HG03025 (cell line): Measurements from ENCODE around the gene TMEM209.

Experiments used
- ATAC-seq: cut with Tn5 transposase; IDR thresholded peaks from one replicate; pipeline ENCODE4 v1.9.1; 2021; ENCODE audit warnings: mild to moderate bottlenecking, moderate library complexity; ENCODE audit not compliant: unreplicated experiment, low FRiP score

Gene TMEM209

GRCh38 chr7:130145424-130146100 lies 59.6 kb downstream of the TMEM209 start:
- no peak for ATAC-seq

GRCh38 chr7:130144312-130145171 lies 60.7 kb downstream of the TMEM209 start:
- ATAC-seq: no peak

DNA sequence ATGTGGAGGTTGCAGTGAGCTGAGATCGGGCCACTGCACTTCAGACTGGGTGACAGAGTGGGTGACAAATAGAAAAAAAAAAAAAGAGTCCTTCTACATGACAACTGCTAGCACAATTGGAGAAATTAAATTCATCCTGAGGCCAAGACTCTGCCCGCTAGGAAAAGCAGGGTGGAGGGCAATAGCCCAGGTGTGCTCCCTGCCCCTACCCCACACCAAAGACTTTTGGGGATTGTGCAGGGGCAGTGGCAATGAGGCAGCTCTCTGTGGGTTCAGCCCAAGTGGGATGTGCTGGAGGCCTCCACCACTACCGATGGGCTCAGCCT lies 61.3 kb downstream of the TMEM209 start:
- no peak for ATAC-seq

DNA sequence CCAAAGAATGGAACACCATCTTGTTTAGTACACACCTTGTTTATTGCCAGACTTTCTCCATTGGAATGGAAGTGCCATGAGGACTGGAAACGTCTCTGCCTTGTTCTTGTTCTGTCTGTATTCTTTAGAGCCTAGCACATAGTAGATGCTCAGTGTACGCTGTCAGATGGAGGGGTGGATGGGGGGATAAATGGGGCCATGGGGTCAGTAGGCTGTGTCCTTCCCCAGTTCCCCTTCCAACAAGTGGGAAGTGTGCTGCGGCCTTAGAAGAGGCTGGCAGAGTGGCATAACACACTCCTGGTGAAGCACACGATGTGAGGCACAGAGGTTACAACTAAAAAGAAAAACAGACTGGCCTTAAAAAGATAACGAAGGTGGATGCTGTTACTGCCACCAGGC lies 61.9 kb downstream of the TMEM209 start:
- ATAC-seq: no peak

- no peak for ATAC-seq
Observed at GRCh38 chr7:130142654-130143333, 62.4 kb downstream of the TMEM209 start.

DNA sequence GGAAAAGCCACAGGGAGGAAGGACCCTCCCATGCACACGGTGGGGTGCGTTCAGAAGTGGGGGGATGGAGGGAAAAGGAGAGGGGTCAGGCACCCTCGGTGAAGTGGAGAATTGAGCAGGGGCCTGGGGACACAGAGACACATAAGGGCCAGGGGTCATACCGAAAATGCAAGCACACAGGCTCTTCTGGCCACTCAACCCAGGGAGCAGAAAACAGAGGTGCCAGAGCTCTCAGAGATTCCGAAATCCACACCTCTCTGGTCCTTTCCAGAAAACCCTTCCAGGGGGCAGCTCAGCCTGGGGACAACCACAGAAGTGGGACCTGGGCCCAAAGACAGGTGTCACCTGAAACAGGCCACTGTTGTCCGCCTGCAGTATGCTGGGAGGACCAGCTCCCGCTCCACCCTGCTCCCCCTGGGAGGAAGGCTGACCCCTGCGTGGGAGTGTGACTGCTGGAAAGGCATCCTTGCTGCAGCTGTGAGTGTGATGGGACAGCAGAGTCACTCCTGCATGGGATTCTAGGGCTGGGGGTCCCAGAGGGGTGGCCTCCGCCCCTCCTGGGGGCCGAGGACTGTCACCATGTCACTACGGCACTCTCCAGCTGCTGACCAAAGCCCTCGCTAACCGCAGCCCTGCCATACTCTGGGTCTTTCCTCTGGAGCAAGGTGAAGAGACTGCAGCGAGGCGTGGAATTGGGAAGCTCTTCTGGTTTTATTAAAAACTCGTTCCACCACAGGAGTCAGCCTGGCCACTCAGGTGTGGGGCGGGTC lies 63.1 kb downstream of the TMEM209 start:
- ATAC-seq: no peak

DNA sequence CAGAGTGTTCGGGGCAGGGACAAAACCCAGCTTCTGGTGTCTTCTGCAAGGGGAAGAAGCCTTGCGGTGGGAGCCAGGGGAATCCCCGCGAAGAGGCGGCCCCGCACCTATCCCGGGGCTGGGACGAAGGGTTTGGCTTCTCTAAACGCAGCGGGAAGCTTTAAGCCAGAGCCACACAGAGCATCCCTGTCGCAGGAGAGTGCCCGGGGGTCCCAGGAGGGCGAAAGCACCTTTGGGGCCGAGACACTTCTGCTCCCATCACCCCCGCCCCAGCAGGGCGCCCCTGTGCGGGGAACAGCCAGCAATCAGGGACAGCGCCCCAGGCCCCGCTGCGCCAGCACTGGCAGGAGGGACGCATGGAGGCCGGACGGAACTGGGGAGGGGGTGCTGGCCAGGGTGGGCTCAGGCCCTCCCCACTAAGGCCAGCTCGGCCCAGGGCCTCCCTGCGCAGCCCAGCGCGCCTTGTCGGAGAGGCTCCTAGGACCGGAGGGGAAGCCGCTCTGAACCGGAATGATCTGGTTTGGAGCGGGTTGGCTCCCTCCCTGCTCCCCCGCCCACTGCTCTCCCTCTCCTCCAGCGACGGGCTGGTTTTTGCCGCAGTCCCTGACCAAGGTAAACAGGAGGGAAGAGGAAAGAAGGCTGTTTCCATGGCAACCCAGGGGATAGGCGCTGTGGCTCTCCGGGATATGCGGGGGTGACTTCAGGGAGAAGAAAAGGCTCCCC lies 63.9 kb downstream of the TMEM209 start:
- ATAC-seq: no peak

- ATAC-seq: no peak
Observed at GRCh38 chr7:130140551-130141160, 64.5 kb downstream of the TMEM209 start.

- no peak for ATAC-seq
Observed at GRCh38 chr7:130139193-130139960, 65.8 kb downstream of the TMEM209 start.

- ATAC-seq: no peak
Observed at GRCh38 chr7:130137207-130137606, 68.0 kb downstream of the TMEM209 start.

DNA sequence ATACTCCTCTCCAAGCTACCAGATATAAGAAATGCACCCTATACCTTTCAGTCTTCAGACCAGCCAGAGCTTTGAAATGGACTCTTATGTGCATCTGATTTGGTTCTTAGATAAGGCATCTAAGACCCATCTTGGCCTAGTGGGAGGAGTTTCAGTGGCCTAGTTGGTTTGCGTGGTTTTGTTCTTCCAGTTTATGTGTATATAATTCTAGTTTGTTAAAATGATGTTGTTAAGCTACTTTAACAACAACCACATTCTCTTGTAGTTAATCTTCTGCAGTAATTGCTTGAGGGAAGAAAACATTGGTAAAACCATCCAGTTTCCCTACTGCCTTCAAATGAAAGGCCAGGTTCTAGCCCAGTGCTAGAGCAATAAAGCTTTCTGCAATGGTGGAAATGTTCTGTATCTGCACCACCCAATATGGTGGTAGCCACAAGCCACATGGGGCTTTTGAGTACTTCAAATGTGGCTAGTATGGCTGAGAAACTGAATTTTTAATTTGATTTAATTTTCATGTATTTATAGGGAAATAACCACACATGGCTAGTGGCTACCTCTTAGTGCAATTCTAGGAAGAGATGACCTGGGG lies 68.5 kb downstream of the TMEM209 start:
- no peak for ATAC-seq

DNA sequence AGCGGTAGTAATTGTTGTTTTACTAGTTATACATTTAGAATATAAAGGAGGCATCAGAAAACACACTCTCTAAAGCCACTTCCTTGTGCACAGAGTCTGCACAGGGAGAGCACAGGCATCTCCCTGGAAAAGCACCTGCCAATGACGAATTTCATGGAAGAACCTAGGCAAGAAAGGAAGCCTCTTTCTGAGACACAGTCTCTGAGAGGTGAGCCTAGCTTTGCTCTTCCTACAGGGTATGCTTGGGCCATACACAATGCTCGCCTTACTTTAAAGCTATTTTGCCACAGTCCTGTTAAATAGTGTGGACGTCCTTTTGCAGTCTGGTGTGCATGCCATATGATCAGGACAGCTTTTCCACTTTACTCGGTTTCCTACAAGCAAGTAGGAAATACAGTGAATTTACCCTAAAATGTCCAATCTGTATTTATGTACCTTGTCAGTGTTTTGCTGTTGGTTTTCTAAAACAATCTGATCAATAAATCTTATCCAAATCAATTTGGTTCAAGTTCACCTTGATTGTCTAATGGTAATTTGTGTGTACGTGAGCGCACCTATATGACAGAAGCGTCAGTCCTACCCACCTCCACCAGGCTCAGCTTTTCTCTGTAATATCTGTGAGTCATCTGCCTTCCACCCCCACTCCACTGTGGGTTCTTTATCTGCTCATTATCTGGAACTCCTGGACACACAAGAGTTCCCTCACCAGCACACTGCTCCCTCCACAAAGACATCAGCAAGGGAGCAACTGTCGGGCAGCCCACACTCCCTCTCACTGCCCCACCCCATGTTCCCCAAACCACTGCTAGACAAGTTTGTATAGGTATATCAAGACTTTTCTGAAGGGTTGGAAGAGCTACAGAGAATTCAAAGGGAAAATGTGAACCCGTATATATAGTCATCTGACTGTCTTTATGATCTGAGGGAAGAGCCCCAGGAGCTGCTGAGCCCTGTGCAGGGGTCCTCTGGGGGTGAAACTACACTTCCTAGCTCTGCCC lies 69.7 kb downstream of the TMEM209 start:
- no peak for ATAC-seq

DNA sequence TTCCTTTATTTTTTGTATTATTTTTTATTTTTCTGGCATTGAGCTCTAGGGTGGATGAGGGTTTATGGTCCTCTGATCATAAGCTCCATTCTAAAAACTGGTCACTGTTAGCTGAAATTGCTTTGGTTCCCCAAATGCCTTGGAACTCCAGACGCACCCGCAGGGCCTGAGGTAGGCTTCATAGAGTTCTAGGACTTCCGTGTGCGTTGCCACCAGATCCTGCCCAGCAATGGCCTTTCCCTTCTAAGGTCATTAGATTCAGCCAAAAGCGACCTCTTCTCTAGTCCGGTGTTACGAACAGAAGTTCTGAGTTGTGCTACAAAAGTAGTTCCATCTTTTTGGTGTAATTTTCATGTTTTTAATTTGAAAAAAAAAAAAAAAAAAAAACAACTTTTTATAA lies 70.5 kb downstream of the TMEM209 start:
- ATAC-seq: no peak

DNA sequence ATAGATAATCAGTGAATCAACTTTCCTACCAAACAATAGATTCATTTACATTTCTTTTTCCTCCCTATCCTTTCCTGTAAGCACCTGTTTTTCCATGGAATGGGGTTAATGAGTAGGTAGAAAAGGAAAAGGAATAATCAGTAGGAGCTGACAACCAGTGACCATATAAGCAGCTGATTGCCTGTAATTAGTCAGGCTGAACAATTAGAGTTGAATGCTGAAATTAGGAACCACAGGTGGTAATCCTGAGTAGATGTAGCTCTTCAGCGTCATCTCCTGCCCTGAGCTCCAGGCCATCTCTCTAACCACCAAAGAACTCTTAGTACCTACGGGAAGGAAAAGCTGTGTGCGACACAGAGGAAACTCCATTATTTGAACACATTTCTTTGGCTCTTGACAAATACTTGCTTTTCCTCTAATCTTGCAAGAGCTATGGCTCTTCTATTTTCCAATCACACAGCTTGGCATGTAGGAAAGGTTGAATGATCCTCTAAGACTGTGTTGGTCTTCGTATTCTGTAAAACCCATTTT lies 71.0 kb downstream of the TMEM209 start:
- no peak for ATAC-seq

DNA sequence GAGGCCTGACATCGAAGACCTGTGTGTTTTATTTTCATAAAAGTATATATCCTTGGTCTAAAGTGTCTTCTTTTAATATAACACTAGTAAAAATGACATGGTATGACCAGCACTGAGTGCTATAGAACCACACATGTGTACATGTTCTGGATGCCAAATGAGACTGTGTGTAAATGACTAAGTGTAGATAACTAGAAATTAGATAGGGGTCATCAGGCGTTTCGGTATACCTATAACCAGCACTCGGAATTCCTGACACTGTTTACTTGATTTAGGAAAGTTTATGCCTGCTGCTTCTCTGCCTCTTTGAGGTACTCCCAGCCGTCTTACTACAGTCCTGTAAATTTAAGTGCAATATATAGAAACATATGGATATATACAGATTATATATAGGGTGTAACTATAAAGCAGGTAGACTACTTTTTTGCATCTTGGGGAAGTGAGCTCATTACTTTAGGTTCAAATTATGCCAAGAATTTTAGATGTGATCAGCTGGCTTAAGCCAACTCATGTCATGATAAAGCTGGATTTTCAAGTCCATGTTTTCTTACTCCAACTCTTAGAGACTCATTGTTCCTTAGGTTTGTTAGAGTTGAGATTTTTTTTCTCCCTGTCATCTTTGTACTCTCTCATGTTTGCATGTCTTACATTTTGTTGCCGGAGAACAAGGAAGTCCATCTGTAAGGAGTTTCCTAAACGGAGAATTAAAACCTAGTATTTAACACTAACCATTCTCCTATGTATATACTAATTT lies 72.0 kb downstream of the TMEM209 start:
- no peak for ATAC-seq
